ENCODE data around the gene COL5A2.

Gene COL5A2

GRCh38 chr2:189096769-189097447 lies 82.7 kb downstream of the COL5A2 start:
- CTCF ChIA-PET, result no interaction called here
- POLR2A ChIA-PET, result no interaction called here
- no peak for TF ChIP-seq HDGF (IDR thresholded peaks at IDR 0.05; ENCODE audit: borderline replicate concordance)
- no peak for TF ChIP-seq NFRKB (IDR thresholded peaks at IDR 0.05)
- TF ChIP-seq TARDBP (IDR thresholded peaks at IDR 0.05), result no peak
- no peak for TF ChIP-seq FOXA1 (IDR thresholded peaks at IDR 0.05)
- no peak for TF ChIP-seq FOXK2 (IDR thresholded peaks at IDR 0.05)
- TF ChIP-seq CTBP1 (IDR thresholded peaks at IDR 0.05; ENCODE audit: borderline replicate concordance), result no peak
- DNase-seq (ENCODE audit: extremely low spot score), result no peak

- ChIA-PET CTCF (interaction anchor here (0.5 to 1.2 kb wide), 3 partner anchors 122 to 552 kb away, joined by 3 to 4 read pairs (median 3); no protein-coding TSS in a partner anchor), POLR2A (no interaction called here)
- no peak for DNase-seq (ENCODE audit: extremely low spot score)
- TF ChIP-seq ELF4 (IDR thresholded peaks at IDR 0.05) (no peak), CTBP1 (IDR thresholded peaks at IDR 0.05; ENCODE audit: borderline replicate concordance) (no peak), SUZ12 (IDR thresholded peaks at IDR 0.05) (no peak), FOXA1 (IDR thresholded peaks at IDR 0.05) (no peak), BHLHE40 (IDR thresholded peaks at IDR 0.05; ENCODE audit: borderline replicate concordance) (no peak), FOXM1 (IDR thresholded peaks at IDR 0.05; ENCODE audit: borderline replicate concordance) (no peak), SP1 (IDR thresholded peaks at IDR 0.05) (no peak), TARDBP (IDR thresholded peaks at IDR 0.05) (no peak), LEF1 (IDR thresholded peaks at IDR 0.05; ENCODE audit: borderline replicate concordance) (no peak), FOXK2 (IDR thresholded peaks at IDR 0.05) (no peak), NFRKB (IDR thresholded peaks at IDR 0.05) (no peak), PKNOX1 (IDR thresholded peaks at IDR 0.05) (no peak), ARNT (IDR thresholded peaks at IDR 0.05) (no peak), HDGF (IDR thresholded peaks at IDR 0.05; ENCODE audit: borderline replicate concordance) (no peak), L3MBTL2 (conservative IDR thresholded peaks at IDR 0.05) (no peak), ZNF384 (IDR thresholded peaks at IDR 0.05) (no peak)
Observed at GRCh38 chr2:189095101-189095500, 84.5 kb downstream of the COL5A2 start.

GRCh38 chr2:189092936-189093335 lies 86.6 kb downstream of the COL5A2 start:
- TF ChIP-seq ELF4 (IDR thresholded peaks at IDR 0.05) (no peak), FOXK2 (IDR thresholded peaks at IDR 0.05) (no peak), NFRKB (IDR thresholded peaks at IDR 0.05) (no peak), HDGF (IDR thresholded peaks at IDR 0.05; ENCODE audit: borderline replicate concordance) (no peak), TARDBP (IDR thresholded peaks at IDR 0.05) (no peak), LEF1 (IDR thresholded peaks at IDR 0.05; ENCODE audit: borderline replicate concordance) (no peak), PKNOX1 (IDR thresholded peaks at IDR 0.05) (no peak)
- ChIA-PET CTCF (no interaction called here), POLR2A (no interaction called here)
- DNase-seq (ENCODE audit: extremely low spot score), result no peak

GRCh38 chr2:189091253-189091652 lies 88.3 kb downstream of the COL5A2 start:
- TF ChIP-seq FOXK2 (IDR thresholded peaks at IDR 0.05) (no peak), FOXA1 (IDR thresholded peaks at IDR 0.05) (no peak), ZNF384 (IDR thresholded peaks at IDR 0.05) (no peak), SUZ12 (IDR thresholded peaks at IDR 0.05) (no peak), BHLHE40 (IDR thresholded peaks at IDR 0.05; ENCODE audit: borderline replicate concordance) (no peak), ARNT (IDR thresholded peaks at IDR 0.05) (no peak), L3MBTL2 (conservative IDR thresholded peaks at IDR 0.05) (no peak), PKNOX1 (IDR thresholded peaks at IDR 0.05) (no peak), HDGF (IDR thresholded peaks at IDR 0.05; ENCODE audit: borderline replicate concordance) (no peak), NFRKB (IDR thresholded peaks at IDR 0.05) (no peak), ELF4 (IDR thresholded peaks at IDR 0.05) (no peak), CTBP1 (IDR thresholded peaks at IDR 0.05; ENCODE audit: borderline replicate concordance) (no peak), TARDBP (IDR thresholded peaks at IDR 0.05) (no peak), FOXM1 (IDR thresholded peaks at IDR 0.05; ENCODE audit: borderline replicate concordance) (no peak), LEF1 (IDR thresholded peaks at IDR 0.05; ENCODE audit: borderline replicate concordance) (no peak), SP1 (IDR thresholded peaks at IDR 0.05) (no peak)
- CTCF ChIA-PET, result no interaction called here
- POLR2A ChIA-PET, result no interaction called here
- no peak for DNase-seq (ENCODE audit: extremely low spot score)

GRCh38 chr2:189088591-189089205 lies 90.9 kb downstream of the COL5A2 start:
- TF ChIP-seq ZNF384 (IDR thresholded peaks at IDR 0.05), result no peak
- TF ChIP-seq BHLHE40 (IDR thresholded peaks at IDR 0.05; ENCODE audit: borderline replicate concordance), result no peak
- no peak for TF ChIP-seq SUZ12 (IDR thresholded peaks at IDR 0.05)
- TF ChIP-seq ARNT (IDR thresholded peaks at IDR 0.05), result no peak
- TF ChIP-seq FOXM1 (IDR thresholded peaks at IDR 0.05; ENCODE audit: borderline replicate concordance), result no peak
- no peak for TF ChIP-seq HDGF (IDR thresholded peaks at IDR 0.05; ENCODE audit: borderline replicate concordance)
- no peak for TF ChIP-seq ELF4 (IDR thresholded peaks at IDR 0.05)
- no peak for TF ChIP-seq NFRKB (IDR thresholded peaks at IDR 0.05)
- no peak for TF ChIP-seq FOXK2 (IDR thresholded peaks at IDR 0.05)
- no peak for TF ChIP-seq SP1 (IDR thresholded peaks at IDR 0.05)
- no peak for TF ChIP-seq TARDBP (IDR thresholded peaks at IDR 0.05)
- TF ChIP-seq L3MBTL2 (conservative IDR thresholded peaks at IDR 0.05), result no peak
- TF ChIP-seq CTBP1 (IDR thresholded peaks at IDR 0.05; ENCODE audit: borderline replicate concordance), result no peak
- TF ChIP-seq LEF1 (IDR thresholded peaks at IDR 0.05; ENCODE audit: borderline replicate concordance), result no peak
- no peak for TF ChIP-seq FOXA1 (IDR thresholded peaks at IDR 0.05)
- TF ChIP-seq PKNOX1 (IDR thresholded peaks at IDR 0.05), result no peak
- ChIA-PET POLR2A (no interaction called here), CTCF (no interaction called here)
- DNase-seq (ENCODE audit: extremely low spot score), result no peak
